Bronchial epithelial cell (primary cell): ENCODE measurements around the gene PTK7. TPM values are rescaled to one million over a fixed set of nuclear protein-coding genes. Genes with fewer than 3 reads are reported as not detected.

Experiments
- DNase-seq: peaks from one replicate; pipeline ENCODE4 v3.0.0-alpha.2; 2010; ENCODE audit warnings: low read depth
- FAIRE-seq: peaks from 2 replicates; lab custom pipeline; 2011; peaks lifted over from hg19 to GRCh38; lab: Jason Lieb, UNC
- H3K27me3 ChIP-seq: 2 replicates; pipeline ENCODE4 v1.5.1; 2011; ENCODE audit warnings: low read length; ENCODE audit not compliant: control insufficient read depth, insufficient read depth
- H3K36me3 ChIP-seq: 2 replicates; pipeline ENCODE4 v1.5.1; 2011; ENCODE audit warnings: low read length; ENCODE audit not compliant: control insufficient read depth, insufficient read depth
- H3K4me3 ChIP-seq: 2 replicates; pipeline ENCODE4 v1.5.1; 2011; ENCODE audit warnings: mild to moderate bottlenecking, low read depth, low read length, control low read depth
- CTCF ChIP-seq: IDR thresholded peaks from 2 replicates; pipeline ENCODE4 v1.5.1; 2011; ENCODE audit warnings: mild to moderate bottlenecking, moderate library complexity, low read length, control low read depth, inconsistent platforms; ENCODE audit not compliant: insufficient read depth, severe bottlenecking
- total RNA-seq: library from RNA; depleted of rRNA; stranded (reverse); fragments of >200 nt; gene quantifications from 2 replicates; pipeline ENCODE4 v1.2.1, GENCODE V29; 2014

The PTK7 gene
- total RNA-seq, 1 donor from 2014 or later: 53.2 TPM

GRCh38 chr6:43055966-43056365 is 20.1 kb upstream of the PTK7 start:
- no peak for TF ChIP-seq CTCF

GRCh38 chr6:43058531-43058930 is 17.6 kb upstream of the PTK7 start:
- H3K36me3 ChIP-seq: peaks cover 9% of the 10 kb centered on the region
- FAIRE-seq (no peak), DNase-seq (no peak)
- no peak for TF ChIP-seq CTCF
- H3K27me3 ChIP-seq: no peaks in the 10 kb centered on the region
- H3K4me3 ChIP-seq: peak overlapping the region; percentile 97

More at GRCh38 chr6:43055966-43056365, 20.1 kb upstream of the PTK7 start:
- Histone ChIP-seq H3K4me3 (no peak overlapping the region), H3K27me3 (no peaks in the 10 kb centered on the region), H3K36me3 (peaks cover 12% of the 10 kb centered on the region)
- DNase-seq: no peak
- FAIRE-seq: no peak

- DNase-seq: peak; percentile 96
- Histone ChIP-seq H3K27me3 (no peaks in the 10 kb centered on the region), H3K4me3 (peak within 1 kb of the TSS; percentile 97), H3K36me3 (peaks cover 8% of the 10 kb centered on the region)
- FAIRE-seq: no peak
- TF ChIP-seq CTCF: no peak
Observed at GRCh38 chr6:43059168-43060033, 16.7 kb upstream of the PTK7 start, which contains the start of the genes KLC4 and MRPL2. TSS of gene KLC4 (plus strand) at chr6:43059631. CDS start at chr6:43061336, 1,705 bp downstream. TSS of gene MRPL2 (minus strand) at chr6:43059434. CDS start at chr6:43059381, 53 bp downstream.

GRCh38 chr6:43060034-43060754 is 15.9 kb upstream of the PTK7 start:
- TF ChIP-seq CTCF: no peak
- H3K36me3 ChIP-seq: peaks cover 7% of the 10 kb centered on the region
- no peaks in the 10 kb centered on the region for H3K27me3 ChIP-seq
- no peak for FAIRE-seq
- H3K4me3 ChIP-seq: peak overlapping the region; percentile 97
- peak; percentile 52 for DNase-seq

- no peaks in the 10 kb centered on the region for H3K27me3 ChIP-seq
- DNase-seq (no peak), FAIRE-seq (no peak)
- TF ChIP-seq CTCF: no peak
- peaks cover 8% of the 10 kb centered on the region for H3K36me3 ChIP-seq
- no peak overlapping the region for H3K4me3 ChIP-seq
Observed at GRCh38 chr6:43060755-43061633, 15.1 kb upstream of the PTK7 start.
